Gastroesophageal sphincter (tissue), 4 donors: ENCODE results near the gene C3orf52. TPM values are rescaled to one million over a fixed set of nuclear protein-coding genes. Genes with fewer than 3 reads are reported as not detected.

Source experiments
- ATAC-seq: fragments of 150-250 bp; one replicate; pipeline ENCODE4 v1.9.1; 2016; ENCODE audit warnings: mild to moderate bottlenecking, moderate library complexity
- H3K27ac ChIP-seq, 4 donors: fragments of 200-600 bp; sonication (generic) in 3 of 4; 1 replicate in 3 of 4; 2 replicates in 1 of 4; pipeline ENCODE4 v1.5.1; 2016 to 2019
- H3K27me3 ChIP-seq: fragments of 200-600 bp; sonication (generic); one replicate; pipeline ENCODE4 v1.5.1; 2019
- H3K36me3 ChIP-seq, 2 donors: fragments of 200-600 bp; sonication (generic); one replicate each; pipeline ENCODE4 v1.5.1; 2019; ENCODE audit warnings: control low read depth in 1 of 2
- H3K4me1 ChIP-seq, 3 donors: fragments of 200-600 bp; sonication (generic); 1 replicate in 2 of 3; 2 replicates in 1 of 3; pipeline ENCODE4 v1.5.1; 2016 to 2019; ENCODE audit warnings: control low read depth in 2 of 3
- H3K4me3 ChIP-seq, 2 donors: fragments of 200-600 bp; sonication (generic); one replicate each; pipeline ENCODE4 v1.5.1; 2019; ENCODE audit warnings: mild to moderate bottlenecking in 1 of 2, moderate library complexity in 1 of 2
- H3K9me3 ChIP-seq, 3 donors: fragments of 200-600 bp; sonication (generic); one replicate each; pipeline ENCODE4 v1.5.1; 2017 to 2019; ENCODE audit warnings: control low read depth in 2 of 3
- CTCF ChIP-seq, 4 experiments: fragments of 200-600 bp in 2 of 4; fragments of 450-650 bp in 2 of 4; sonication (generic) in 1 of 4; IDR thresholded peaks; one replicate each; pipeline ENCODE4 v1.5.1; 2017 to 2019; ENCODE audit warnings: antibody characterized with exemption in 4 of 4, mild to moderate bottlenecking in 2 of 4, moderate library complexity in 2 of 4
- EP300 ChIP-seq: sonication (generic); formaldehyde crosslinking; IDR thresholded peaks from one replicate; pipeline ENCODE4 v1.6.1; 2017; ENCODE audit warnings: antibody characterized with exemption, mild to moderate bottlenecking
- POLR2A ChIP-seq, 2 donors: fragments of 450-650 bp; IDR thresholded peaks; one replicate each; pipeline ENCODE4 v1.6.1; 2017; ENCODE audit warnings: antibody characterized with exemption in 2 of 2, mild to moderate bottlenecking in 2 of 2, moderate library complexity in 1 of 2
- POLR2AphosphoS5 ChIP-seq: sonication (generic); formaldehyde crosslinking; IDR thresholded peaks from one replicate; pipeline ENCODE4 v1.6.1; 2017; ENCODE audit warnings: antibody characterized with exemption
- WGBS, 2 donors: methylation state at CpG; one replicate each; pipeline ENCODE4 v1.1.5; 2018; ENCODE audit warnings: low coverage in 1 of 2; 5-methylcytosine and 5-hydroxymethylcytosine counted together
- total RNA-seq, 4 donors: library from RNA; depleted of rRNA; stranded (reverse); fragments of >200 nt; gene quantifications; one replicate each; pipeline ENCODE4 v1.1.0, GENCODE V29; 2016

Gene C3orf52
- total RNA-seq, 4 donors from 2014 or later: 1.6 to 3.4 (median 1.9) TPM

- no peaks in the 10 kb centered on the region for H3K9me3 ChIP-seq
- WGBS, 2 donors: 28 to 51% methylated on average over 7 to 11 of the region's 14 CpGs
- no peaks in the 10 kb centered on the region for H3K27me3 ChIP-seq
- H3K36me3 ChIP-seq: no peaks in the 10 kb centered on the region
- no peak for ATAC-seq
- TF ChIP-seq POLR2AphosphoS5: no peak
- TF ChIP-seq POLR2A (IDR thresholded peaks at IDR 0.05): no peak
- TF ChIP-seq EP300: no peak
- no peak for TF ChIP-seq CTCF (IDR thresholded peaks at IDR 0.05)
- H3K27ac ChIP-seq: peak overlapping the region in 3 of 4 donors; percentile 9 to 69 (median 17)
- peak overlapping the region; percentile 56 to 57 for H3K4me3 ChIP-seq
- peaks cover 0 to 17% (median 6%) of the 10 kb centered on the region in 3 donors for H3K4me1 ChIP-seq
Observed at GRCh38 chr3:112086875-112087524, 811 bp downstream of the C3orf52 start.

- 94 to 100% methylated on average over 1 to 5 of the region's 5 CpGs for WGBS, 2 donors
- Histone ChIP-seq H3K27me3 (no peaks in the 10 kb centered on the region), H3K9me3 (no peaks in the 10 kb centered on the region), H3K27ac (no peak overlapping the region), H3K4me1 (peaks cover 0 to 17% (median 6%) of the 10 kb centered on the region in 3 donors), H3K4me3 (no peak overlapping the region), H3K36me3 (no peaks in the 10 kb centered on the region)
- TF ChIP-seq CTCF (IDR thresholded peaks at IDR 0.05) (no peak), POLR2A (IDR thresholded peaks at IDR 0.05) (no peak)
- ATAC-seq: no peak
Observed at GRCh38 chr3:112087746-112088145, 1.6 kb downstream of the C3orf52 start.

- H3K27ac ChIP-seq: no peak overlapping the region
- H3K4me1 ChIP-seq: peaks cover 0 to 17% (median 6%) of the 10 kb centered on the region in 3 donors
- H3K9me3 ChIP-seq: no peaks in the 10 kb centered on the region
- H3K27me3 ChIP-seq: no peaks in the 10 kb centered on the region
- no peak overlapping the region for H3K4me3 ChIP-seq
- WGBS, 2 donors: 67 to 84% methylated on average over 3 to 4 of the region's 4 CpGs
- no peak for ATAC-seq
- H3K36me3 ChIP-seq: no peaks in the 10 kb centered on the region
- TF ChIP-seq EP300 (no peak), CTCF (IDR thresholded peaks at IDR 0.05) (no peak), POLR2AphosphoS5 (no peak), POLR2A (IDR thresholded peaks at IDR 0.05) (no peak)
Observed at GRCh38 chr3:112088944-112089343, 2.8 kb downstream of the C3orf52 start.

- Histone ChIP-seq H3K27me3 (no peaks in the 10 kb centered on the region), H3K9me3 (no peaks in the 10 kb centered on the region), H3K4me3 (no peak overlapping the region), H3K36me3 (no peaks in the 10 kb centered on the region), H3K4me1 (peaks cover 0 to 17% (median 6%) of the 10 kb centered on the region in 3 donors), H3K27ac (no peak overlapping the region)
- 67 to 88% methylated on average over 5 to 6 of the region's 9 CpGs for WGBS, 2 donors
- TF ChIP-seq POLR2A (IDR thresholded peaks at IDR 0.05) (no peak), CTCF (IDR thresholded peaks at IDR 0.05) (no peak), EP300 (no peak), POLR2AphosphoS5 (no peak)
- no peak for ATAC-seq
Observed at GRCh38 chr3:112089956-112090886, 4.0 kb downstream of the C3orf52 start.
